Aorta (tissue), 5 donors: ENCODE data around the gene KRT2. TPM values are rescaled to one million over a fixed set of nuclear protein-coding genes. Genes with fewer than 3 reads are reported as not detected.
"Not testable (repeated sequence)": the region's sequence is repeated elsewhere in the genome, so short reads cannot be mapped to it uniquely, and the experiment has no call there.

Experiments used
- ATAC-seq: fragments of 200-7000 bp; cut with Tn5 transposase; one replicate; pipeline ENCODE4 v1.9.1; 2022; ENCODE audit warnings: moderate library complexity; ENCODE audit not compliant: low FRiP score
- DNase-seq, 2 donors: peaks; one replicate each; pipeline ENCODE4 v3.0.0-alpha.2; 2020
- H3K27ac ChIP-seq, 2 donors: one replicate each; pipeline ENCODE4 v1.5.1; 2013; ENCODE audit warnings: low read length in 2 of 2, mild to moderate bottlenecking in 2 of 2, moderate library complexity in 2 of 2, control low read depth in 1 of 2, inconsistent platforms in 1 of 2, low read depth in 1 of 2
- H3K27me3 ChIP-seq, 2 donors: one replicate each; pipeline ENCODE4 v1.6.1; 2013; ENCODE audit warnings: control low read depth in 1 of 2, low read length in 1 of 2, mild to moderate bottlenecking in 1 of 2, moderate library complexity in 1 of 2; ENCODE audit not compliant: insufficient read depth in 2 of 2, control insufficient read depth in 1 of 2
- H3K36me3 ChIP-seq, 2 donors: one replicate each; pipeline ENCODE4 v1.6.1; 2013; ENCODE audit warnings: control low read depth in 1 of 2, low read length in 1 of 2, mild to moderate bottlenecking in 1 of 2; ENCODE audit not compliant: insufficient read depth in 2 of 2, control insufficient read depth in 1 of 2
- H3K4me1 ChIP-seq, 2 donors: one replicate each; pipeline ENCODE4 v1.6.1; 2013; ENCODE audit warnings: low read length in 2 of 2, control low read depth in 1 of 2, mild to moderate bottlenecking in 1 of 2, moderate library complexity in 1 of 2; ENCODE audit not compliant: insufficient read depth in 2 of 2, control insufficient read depth in 1 of 2
- H3K4me3 ChIP-seq, 2 donors: one replicate each; pipeline ENCODE4 v1.5.1; 2013; ENCODE audit warnings: low read length in 2 of 2, control low read depth in 1 of 2, mild to moderate bottlenecking in 1 of 2
- H3K9me3 ChIP-seq: one replicate; pipeline ENCODE4 v1.6.1; 2013; ENCODE audit warnings: mild to moderate bottlenecking, low read length; ENCODE audit not compliant: control insufficient read depth
- WGBS, 2 donors: extraction: QIAGEN DNeasy Blood & Tissue Kit; methylation state at CpG; one replicate each; pipeline ENCODE4 v1.1.7; 2013; 5-methylcytosine and 5-hydroxymethylcytosine counted together
- intact Hi-C, 2 donors: fragments of 100-400 bp; cut with DNase I; formaldehyde crosslinking; loops; one replicate each; pipeline versions ENCODE4 v1.14.2 to v1.15.0; 2022
- polyA plus RNA-seq, 2 donors: library from polyadenylated mRNA; stranded (reverse); fragments of 200-250 nt; gene quantifications; one replicate each; pipeline ENCODE4 v1.2.3, GENCODE V29; 2013
- total RNA-seq, 2 donors: library from RNA; stranded (reverse); fragmentation: NEBNext Ultra II Directional; extraction: Animal tissue kit (Norgen Biotek cat#: 25700); gene quantifications; one replicate each; pipeline ENCODE4 v1.2.1, GENCODE V29; 2021
- donor health status: healthy with polysubstance abuse.
- donor health status: Bipolar disorder and iron deficiency.
- donor health status: DM: no; HTN: no; CAD: no.
- donor health status: DM: no; HTN: no; CAD: no.
- donor health status: DM: yes; HTN: yes; CAD: no.

KRT2 gene
- total and polyA plus RNA-seq, 4 donors = 0.05 to 0.50 TPM; not detected in 2

DNA sequence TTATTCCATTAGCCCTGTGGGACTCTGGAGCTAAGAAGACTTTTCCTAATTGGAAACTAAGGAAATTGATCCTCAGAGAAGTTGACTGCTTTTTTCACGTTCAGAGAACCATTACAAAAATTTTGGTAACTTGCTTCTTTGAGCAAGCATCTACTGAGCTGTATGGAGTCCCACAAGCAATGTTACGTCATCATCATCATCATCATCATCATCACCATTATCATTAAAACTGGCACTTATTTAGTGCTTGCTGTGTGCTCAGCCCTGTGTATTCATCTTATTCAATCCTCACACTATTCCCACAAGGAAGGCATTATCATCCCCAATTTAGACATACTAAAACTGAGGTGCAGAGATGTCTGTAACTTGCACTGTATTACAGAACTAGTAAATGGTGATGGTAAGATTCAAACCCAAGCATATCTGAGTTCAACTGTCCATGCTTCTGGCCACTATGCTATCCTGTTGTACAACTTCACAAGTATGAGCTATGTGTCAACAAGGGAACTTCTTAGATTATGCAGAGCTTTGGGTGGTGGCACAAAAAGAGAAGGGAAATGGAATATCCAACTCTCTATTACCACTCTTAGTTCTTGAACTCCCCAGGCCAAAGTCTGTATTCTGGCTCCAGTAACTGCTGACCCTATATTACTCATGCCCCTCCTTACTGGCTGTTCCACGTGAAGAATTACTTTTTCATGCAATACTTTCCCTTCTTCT lies 21.9 kb upstream of the KRT2 start:
- Histone ChIP-seq H3K27ac (no peak overlapping the region), H3K9me3 (no peaks in the 10 kb centered on the region), H3K4me3 (no peak overlapping the region), H3K4me1 (no peaks in the 10 kb centered on the region), H3K27me3 (peaks cover 0 to 3% of the 10 kb centered on the region in 2 donors), H3K36me3 (no peaks in the 10 kb centered on the region)
- intact Hi-C loops = no loop called here
- WGBS, 2 donors = 70 to 78% methylated on average over 3 of the region's 3 CpGs
- no peak for ATAC-seq
- no peak for DNase-seq

DNA sequence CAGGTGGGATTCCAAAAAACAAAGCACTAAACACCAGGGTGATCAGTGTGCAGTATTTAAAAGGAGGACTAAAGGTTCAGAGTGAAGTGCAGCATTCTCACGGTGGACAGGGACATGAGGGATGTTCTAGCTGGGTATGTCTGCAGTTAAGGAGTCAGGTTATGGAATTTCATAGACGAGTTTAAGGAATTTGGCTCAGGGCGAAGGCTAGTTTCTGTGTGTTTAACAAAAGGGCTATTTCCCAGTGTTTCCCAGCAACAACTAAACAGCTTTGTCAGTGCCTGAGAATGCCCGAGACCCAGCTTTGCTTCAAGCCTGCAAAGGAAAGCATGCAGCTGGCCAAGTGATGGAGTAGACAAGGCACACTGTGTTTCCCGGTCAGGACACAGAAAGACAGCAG lies 21.2 kb upstream of the KRT2 start:
- intact Hi-C loops = no loop called here
- 26 to 31% methylated on average over 5 of the region's 5 CpGs for WGBS, 2 donors

DNA sequence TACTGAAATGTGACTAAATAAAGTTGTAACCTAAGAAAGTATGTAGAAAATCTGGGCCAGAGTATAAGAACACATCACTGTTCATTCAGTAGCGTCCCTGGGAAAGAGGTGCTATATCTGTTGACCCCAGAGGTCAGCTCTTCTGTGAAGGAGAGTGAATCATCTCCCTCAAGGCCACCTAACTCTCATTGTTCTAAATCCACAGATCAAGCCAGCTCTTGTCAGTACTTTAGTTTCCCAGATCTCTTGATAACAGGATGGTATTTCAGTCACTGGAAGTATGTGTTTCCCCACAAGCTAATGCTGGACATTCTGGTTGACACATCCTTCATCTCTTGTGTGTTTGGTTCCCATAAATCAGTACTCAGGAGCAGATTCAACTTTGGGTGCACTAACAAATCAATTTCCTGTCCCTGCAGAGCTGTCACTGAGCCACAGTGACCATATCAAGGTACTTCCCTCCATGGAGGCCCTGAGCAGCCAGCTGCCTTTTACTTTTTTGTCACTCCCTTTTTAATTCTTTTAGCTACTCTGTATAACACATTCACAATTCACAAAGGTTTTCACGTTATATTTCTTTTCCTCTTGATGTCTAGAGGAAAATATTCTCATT lies 20.4 kb upstream of the KRT2 start:
- Histone ChIP-seq H3K9me3 (no peaks in the 10 kb centered on the region), H3K27me3 (peaks cover 0 to 3% of the 10 kb centered on the region in 2 donors), H3K36me3 (no peaks in the 10 kb centered on the region), H3K4me3 (no peak overlapping the region), H3K4me1 (no peaks in the 10 kb centered on the region), H3K27ac (no peak overlapping the region)
- intact Hi-C loops = no loop called here
- ATAC-seq = no peak
- DNase-seq = no peak
- 67 to 68% methylated on average over 2 of the region's 2 CpGs for WGBS, 2 donors

More for the DNA sequence above, 21.2 kb upstream of the KRT2 start:
- no peak for ATAC-seq
- Histone ChIP-seq H3K4me1 (no peaks in the 10 kb centered on the region), H3K27ac (no peak overlapping the region), H3K36me3 (no peaks in the 10 kb centered on the region), H3K4me3 (no peak overlapping the region), H3K27me3 (peaks cover 0 to 3% of the 10 kb centered on the region in 2 donors), H3K9me3 (no peaks in the 10 kb centered on the region)
- no peak for DNase-seq

DNA sequence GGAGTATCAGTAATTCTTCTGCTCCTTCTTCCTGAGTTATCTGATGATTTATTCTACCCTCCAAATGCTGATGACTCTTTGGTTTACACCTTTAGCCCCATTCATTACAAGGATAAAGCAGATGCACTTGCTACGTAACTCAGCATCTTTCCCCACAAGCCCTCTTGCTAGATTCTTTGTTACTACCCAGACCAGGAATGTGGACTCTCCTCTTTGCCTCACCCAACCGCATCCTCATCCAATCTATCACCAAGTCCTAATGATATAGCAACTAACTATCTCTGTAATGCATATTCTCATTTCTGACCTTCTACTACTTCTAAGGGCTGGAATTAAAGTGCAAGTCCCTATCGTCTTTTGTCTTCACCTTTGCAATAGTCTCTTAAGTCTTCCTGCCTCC lies 18.9 kb upstream of the KRT2 start:
- ATAC-seq (no peak), DNase-seq (no peak)
- no peak overlapping the region for H3K4me3 ChIP-seq
- 88 to 93% methylated on average over 3 of the region's 3 CpGs for WGBS, 2 donors
- intact Hi-C loops = no loop called here
- no peak overlapping the region for H3K27ac ChIP-seq
- peaks cover 0 to 3% of the 10 kb centered on the region in 2 donors for H3K27me3 ChIP-seq
- no peaks in the 10 kb centered on the region for H3K36me3 ChIP-seq
- H3K4me1 ChIP-seq = no peaks in the 10 kb centered on the region
- H3K9me3 ChIP-seq = no peaks in the 10 kb centered on the region

GRCh38 chr12:52670506-52670905 lies 18.5 kb upstream of the KRT2 start:
- WGBS, 2 donors = 80 to 87% methylated on average over 4 of the region's 4 CpGs
- Histone ChIP-seq H3K27ac (no peak overlapping the region), H3K4me3 (no peak overlapping the region), H3K36me3 (no peaks in the 10 kb centered on the region), H3K9me3 (no peaks in the 10 kb centered on the region), H3K4me1 (no peaks in the 10 kb centered on the region), H3K27me3 (peaks cover 0 to 3% of the 10 kb centered on the region in 2 donors)
- intact Hi-C loops = no loop called here
- DNase-seq (no peak), ATAC-seq (no peak)

GRCh38 chr12:52669941-52670340 lies 17.9 kb upstream of the KRT2 start:
- H3K36me3 ChIP-seq, H3K9me3 ChIP-seq, H3K4me3 ChIP-seq, DNase-seq, intact Hi-C loops, ATAC-seq, H3K27me3 ChIP-seq, H3K27ac ChIP-seq, H3K4me1 ChIP-seq: not testable (repeated sequence)
- 82 to 90% methylated on average over 3 of the region's 3 CpGs for WGBS, 2 donors

- Histone ChIP-seq H3K9me3 (no peaks in the 10 kb centered on the region), H3K27ac (no peak overlapping the region), H3K4me3 (no peak overlapping the region), H3K27me3 (peaks cover 2 to 3% of the 10 kb centered on the region in 2 donors), H3K36me3 (no peaks in the 10 kb centered on the region), H3K4me1 (no peaks in the 10 kb centered on the region)
- DNase-seq = no peak
- intact Hi-C loops = no loop called here
- no peak for ATAC-seq
Observed at GRCh38 chr12:52669426-52669825, 17.4 kb upstream of the KRT2 start.

- intact Hi-C loops = no loop called here
- ATAC-seq (no peak), DNase-seq (no peak)
- no peaks in the 10 kb centered on the region for H3K9me3 ChIP-seq
- H3K27me3 ChIP-seq = peaks cover 3% of the 10 kb centered on the region in 2 donors
- H3K4me1 ChIP-seq = no peaks in the 10 kb centered on the region
- H3K4me3 ChIP-seq = no peak overlapping the region
- no peaks in the 10 kb centered on the region for H3K36me3 ChIP-seq
- H3K27ac ChIP-seq = no peak overlapping the region
- WGBS, 2 donors = 79 to 82% methylated on average over 7 of the region's 7 CpGs
Observed at GRCh38 chr12:52667931-52668330, 15.9 kb upstream of the KRT2 start.

- H3K9me3 ChIP-seq = no peaks in the 10 kb centered on the region
- no peaks in the 10 kb centered on the region for H3K4me1 ChIP-seq
- H3K27me3 ChIP-seq = peaks cover 3% of the 10 kb centered on the region in 2 donors
- 64 to 73% methylated on average over 9 of the region's 9 CpGs for WGBS, 2 donors
- ATAC-seq (no peak), DNase-seq (no peak)
- intact Hi-C loops = no loop called here
- no peak overlapping the region for H3K27ac ChIP-seq
- H3K36me3 ChIP-seq = no peaks in the 10 kb centered on the region
- no peak overlapping the region for H3K4me3 ChIP-seq
Observed at GRCh38 chr12:52667509-52667908, 15.5 kb upstream of the KRT2 start.
